Neuronal stem cell (in vitro differentiated cells): Measurements from ENCODE around the gene DMD.
"Not testable (repeated sequence)": the region's sequence is repeated elsewhere in the genome, so short reads cannot be mapped to it uniquely, and the experiment has no call there.

Experiments
- DNase-seq: peaks from one replicate; pipeline ENCODE4 v3.0.0-alpha.2; 2013; ENCODE audit warnings: low spot score
- H2AFZ ChIP-seq: one replicate; pipeline ENCODE4 v1.6.1; 2013; ENCODE audit warnings: mild to moderate bottlenecking, low read length, inconsistent platforms
- H2AK5ac ChIP-seq: 2 replicates; pipeline ENCODE4 v1.6.1; 2013; ENCODE audit warnings: low read depth, mild to moderate bottlenecking, inconsistent platforms, low read length, moderate library complexity, mixed read lengths
- H2BK120ac ChIP-seq: 2 replicates; pipeline ENCODE4 v1.6.1; 2013; ENCODE audit warnings: low read depth, mild to moderate bottlenecking, inconsistent platforms, low read length, moderate library complexity, mixed read lengths
- H2BK12ac ChIP-seq: one replicate; pipeline ENCODE4 v1.6.1; 2013; ENCODE audit warnings: low read length, inconsistent platforms
- H2BK15ac ChIP-seq: 2 replicates; pipeline ENCODE4 v1.6.1; 2013; ENCODE audit warnings: mild to moderate bottlenecking, low read length, inconsistent platforms, mixed read lengths
- H2BK5ac ChIP-seq: one replicate; pipeline ENCODE4 v1.6.1; 2013; ENCODE audit warnings: inconsistent platforms, mild to moderate bottlenecking, low read length, moderate library complexity
- H3K14ac ChIP-seq: one replicate; pipeline ENCODE4 v1.6.1; 2013; ENCODE audit warnings: low read length, inconsistent platforms
- H3K18ac ChIP-seq: 2 replicates; pipeline ENCODE4 v1.6.1; 2013; ENCODE audit warnings: low read length, inconsistent platforms
- H3K23ac ChIP-seq: 2 replicates; pipeline ENCODE4 v1.6.1; 2013; ENCODE audit warnings: low read depth, mild to moderate bottlenecking, mixed read lengths, low read length, inconsistent platforms; ENCODE audit not compliant: poor library complexity
- H3K27ac ChIP-seq: replicated peaks from 3 replicates; pipeline ENCODE4 v1.5.1; 2013; ENCODE audit warnings: low read length, inconsistent platforms
- H3K27me3 ChIP-seq, 3 experiments: 2 replicates each; pipeline ENCODE4 v1.6.1; 2013; ENCODE audit warnings: low read length in 3 of 3, mild to moderate bottlenecking in 2 of 3, inconsistent platforms in 1 of 3, low read depth in 1 of 3, mixed read lengths in 1 of 3, moderate library complexity in 1 of 3; ENCODE audit not compliant: control insufficient read depth in 3 of 3, insufficient read depth in 3 of 3
- H3K36me3 ChIP-seq, 2 donors: replicated peaks in 1 of 2; 2 replicates each; pipeline ENCODE4 v1.6.1; 2013; ENCODE audit warnings: low read length in 2 of 2; ENCODE audit not compliant: control insufficient read depth in 2 of 2, insufficient read depth in 2 of 2
- H3K4ac ChIP-seq: 2 replicates; pipeline ENCODE4 v1.6.1; 2013; ENCODE audit warnings: inconsistent platforms, mild to moderate bottlenecking, low read length, moderate library complexity
- H3K4me1 ChIP-seq, 2 donors: 1 replicate in 1 of 2; 2 replicates in 1 of 2; pipeline ENCODE4 v1.6.1; 2013; ENCODE audit warnings: low read length in 2 of 2, low read depth in 1 of 2; ENCODE audit not compliant: control insufficient read depth in 2 of 2, insufficient read depth in 1 of 2
- H3K4me2 ChIP-seq: one replicate; pipeline ENCODE4 v1.6.1; 2013; ENCODE audit warnings: mild to moderate bottlenecking, low read length, inconsistent platforms; ENCODE audit not compliant: insufficient read depth, poor library complexity, severe bottlenecking
- H3K4me3 ChIP-seq, 2 donors: 2 replicates each; pipeline ENCODE4 v1.5.1; 2013; ENCODE audit warnings: low read length in 2 of 2, mild to moderate bottlenecking in 2 of 2, inconsistent platforms in 1 of 2, moderate library complexity in 1 of 2
- H3K79me1 ChIP-seq: one replicate; pipeline ENCODE4 v1.6.1; 2013; ENCODE audit warnings: low read depth, mild to moderate bottlenecking, inconsistent platforms, low read length, moderate library complexity
- H3K9ac ChIP-seq: one replicate; pipeline ENCODE4 v1.6.1; 2013; ENCODE audit warnings: mild to moderate bottlenecking, low read depth, low read length, inconsistent platforms; ENCODE audit not compliant: poor library complexity
- H3K9me3 ChIP-seq, 2 donors: replicated peaks in 1 of 2; 2 replicates each; pipeline versions ENCODE3 to v1.6.1; 2013; ENCODE audit warnings: low read length in 2 of 2, mild to moderate bottlenecking in 2 of 2, inconsistent platforms in 1 of 2, low read depth in 1 of 2, mixed read lengths in 1 of 2, moderate library complexity in 1 of 2; ENCODE audit not compliant: control insufficient read depth in 2 of 2, insufficient read depth in 1 of 2
- H4K8ac ChIP-seq: one replicate; pipeline ENCODE4 v1.6.1; 2013; ENCODE audit warnings: low read depth, mild to moderate bottlenecking, inconsistent platforms, low read length, moderate library complexity
- H4K91ac ChIP-seq: one replicate; pipeline ENCODE4 v1.6.1; 2013; ENCODE audit warnings: low read length, low read depth, mild to moderate bottlenecking, inconsistent platforms; ENCODE audit not compliant: poor library complexity
- WGBS, 2 donors: extraction: QIAGEN DNeasy Blood & Tissue Kit; methylation state at CpG; one replicate each; pipeline ENCODE4 v1.1.7; 2013; ENCODE audit warnings: missing lambda C conversion rate in 2 of 2, mixed read lengths in 1 of 2; ENCODE audit not compliant: insufficient read length in 2 of 2, insufficient replicate concordance in 1 of 2; ENCODE audit errors: extremely low coverage in 2 of 2; 5-methylcytosine and 5-hydroxymethylcytosine counted together

Gene DMD

GRCh38 chrX:32744921-32745320 is 466.4 kb downstream of the DMD start:
- WGBS, 2 donors: no CpG with 5 or more reads among the region's 1 CpG
- no peak for DNase-seq
- H3K79me1 ChIP-seq: no peaks in the 10 kb centered on the region
- no peaks in the 10 kb centered on the region for H3K9me3 ChIP-seq
- no peak overlapping the region for H2BK120ac ChIP-seq
- no peak overlapping the region for H3K14ac ChIP-seq
- H3K9ac ChIP-seq: no peak overlapping the region
- H2BK5ac ChIP-seq: no peak overlapping the region
- no peak overlapping the region for H3K4ac ChIP-seq
- H2BK15ac ChIP-seq: no peak overlapping the region
- H3K27ac ChIP-seq: no peak overlapping the region
- no peak overlapping the region for H4K8ac ChIP-seq
- no peak overlapping the region for H4K91ac ChIP-seq
- no peak overlapping the region for H2BK12ac ChIP-seq
- H3K18ac ChIP-seq: no peak overlapping the region
- H3K4me2 ChIP-seq: no peak overlapping the region
- H3K36me3 ChIP-seq: no peaks in the 10 kb centered on the region
- H3K4me1 ChIP-seq: no peaks in the 10 kb centered on the region
- H3K23ac ChIP-seq: no peak overlapping the region
- no peak overlapping the region for H3K4me3 ChIP-seq
- H3K27me3 ChIP-seq: no peaks in the 10 kb centered on the region
- H2AK5ac ChIP-seq: no peak overlapping the region
- no peak overlapping the region for H2AFZ ChIP-seq

- Histone ChIP-seq H3K27ac (no peak overlapping the region), H3K18ac (no peak overlapping the region), H2BK15ac (no peak overlapping the region), H3K4ac (no peak overlapping the region), H3K27me3 (no peaks in the 10 kb centered on the region), H3K23ac (no peak overlapping the region), H2BK12ac (no peak overlapping the region), H4K91ac (no peak overlapping the region), H2BK5ac (no peak overlapping the region), H2AFZ (no peak overlapping the region), H4K8ac (no peak overlapping the region), H2BK120ac (no peak overlapping the region), H3K9ac (no peak overlapping the region), H3K14ac (no peak overlapping the region), H3K4me2 (no peak overlapping the region), H2AK5ac (no peak overlapping the region), H3K4me1 (no peaks in the 10 kb centered on the region), H3K9me3 (no peaks in the 10 kb centered on the region), H3K4me3 (no peak overlapping the region), H3K36me3 (no peaks in the 10 kb centered on the region), H3K79me1 (no peaks in the 10 kb centered on the region)
- no peak for DNase-seq
- no CpG with 5 or more reads among the region's 3 CpGs for WGBS, 2 donors
Measured at GRCh38 chrX:32741910-32742309, 469.4 kb downstream of the DMD start.

GRCh38 chrX:32708542-32708941 is 502.8 kb downstream of the DMD start:
- no peak overlapping the region for H3K18ac ChIP-seq
- no peak overlapping the region for H2BK5ac ChIP-seq
- no peak overlapping the region for H3K4me2 ChIP-seq
- H3K36me3 ChIP-seq: no peaks in the 10 kb centered on the region
- no peak overlapping the region for H3K23ac ChIP-seq
- H3K79me1 ChIP-seq: no peaks in the 10 kb centered on the region
- no peak overlapping the region for H3K14ac ChIP-seq
- no peak overlapping the region for H3K4ac ChIP-seq
- no peak overlapping the region for H3K9ac ChIP-seq
- H2AK5ac ChIP-seq: no peak overlapping the region
- no peak overlapping the region for H2BK12ac ChIP-seq
- no peak overlapping the region for H4K91ac ChIP-seq
- no peak for DNase-seq
- no peak overlapping the region for H3K27ac ChIP-seq
- H4K8ac ChIP-seq: no peak overlapping the region
- H2BK120ac ChIP-seq: no peak overlapping the region
- H2BK15ac ChIP-seq: no peak overlapping the region
- no peak overlapping the region for H3K4me3 ChIP-seq
- H3K9me3 ChIP-seq: no peaks in the 10 kb centered on the region
- no peaks in the 10 kb centered on the region for H3K27me3 ChIP-seq
- H2AFZ ChIP-seq: no peak overlapping the region
- H3K4me1 ChIP-seq: no peaks in the 10 kb centered on the region
- WGBS, 2 donors: no CpG with 5 or more reads among the region's 4 CpGs

- not testable (repeated sequence) for H2AFZ ChIP-seq, H4K91ac ChIP-seq, DNase-seq, H3K79me1 ChIP-seq, H3K27ac ChIP-seq, H3K36me3 ChIP-seq, H2BK15ac ChIP-seq, H3K9ac ChIP-seq, H3K4ac ChIP-seq, H3K14ac ChIP-seq, H3K27me3 ChIP-seq, H2BK120ac ChIP-seq, H3K4me3 ChIP-seq, H3K9me3 ChIP-seq, H3K4me2 ChIP-seq, H3K23ac ChIP-seq, H2AK5ac ChIP-seq, H4K8ac ChIP-seq, H2BK5ac ChIP-seq, H3K4me1 ChIP-seq, H2BK12ac ChIP-seq, H3K18ac ChIP-seq
- no CpG with 5 or more reads among the region's 9 CpGs for WGBS, 2 donors
Measured at GRCh38 chrX:32705385-32705784, 506.0 kb downstream of the DMD start.
